GM18508 (cell line): ENCODE results near the gene UBL4B.
"Not testable (repeated sequence)": the region's sequence is repeated elsewhere in the genome, so short reads cannot be mapped to it uniquely, and the experiment has no call there.

ENCODE experiments used
- ATAC-seq: cut with Tn5 transposase; IDR thresholded peaks from one replicate; pipeline ENCODE4 v1.9.1; 2021; ENCODE audit warnings: moderate number of reproducible peaks; ENCODE audit not compliant: insufficient read depth, unreplicated experiment

Gene UBL4B

GRCh38 chr1:110112143-110112542 is at the start of gene UBL4B:
UBL4B (plus strand) TSS chr1:110112443; CDS start chr1:110112535, 92 bp downstream.
- no peak for ATAC-seq

GRCh38 chr1:110062612-110063011 is 49.6 kb upstream of the UBL4B start:
- ATAC-seq = no peak

GRCh38 chr1:110063781-110064180 is 48.5 kb upstream of the UBL4B start:
- ATAC-seq = no peak

- no peak for ATAC-seq
Measured at GRCh38 chr1:110064576-110065337, 47.5 kb upstream of the UBL4B start.

- ATAC-seq = no peak
Measured at GRCh38 chr1:110065841-110066240, 46.4 kb upstream of the UBL4B start.

GRCh38 chr1:110067479-110067892 is 44.8 kb upstream of the UBL4B start:
- no peak for ATAC-seq

GRCh38 chr1:110067893-110068645 is 44.2 kb upstream of the UBL4B start:
- no peak for ATAC-seq

- no peak for ATAC-seq
Measured at GRCh38 chr1:110068646-110069403, 43.4 kb upstream of the UBL4B start.

- no peak for ATAC-seq
Measured at GRCh38 chr1:110069404-110070281, 42.6 kb upstream of the UBL4B start.

GRCh38 chr1:110070282-110070669 is 42.0 kb upstream of the UBL4B start:
- no peak for ATAC-seq

- no peak for ATAC-seq
Measured at GRCh38 chr1:110070671-110071242, 41.5 kb upstream of the UBL4B start, which contains the start of gene ALX3. ALX3 (minus strand) TSS chr1:110070672; CDS start chr1:110070612, 60 bp downstream.

- no peak for ATAC-seq
Measured at GRCh38 chr1:110074166-110074565, 38.1 kb upstream of the UBL4B start.

- ATAC-seq = no peak
Measured at GRCh38 chr1:110076789-110077500, 35.3 kb upstream of the UBL4B start.

- not testable (repeated sequence) for ATAC-seq
Measured at GRCh38 chr1:110079995-110080394, 32.2 kb upstream of the UBL4B start.

GRCh38 chr1:110081061-110081460 is 31.2 kb upstream of the UBL4B start:
- ATAC-seq = no peak

- no peak for ATAC-seq
Measured at GRCh38 chr1:110082477-110082876, 29.8 kb upstream of the UBL4B start.

- no peak for ATAC-seq
Measured at GRCh38 chr1:110083061-110083865, 29.0 kb upstream of the UBL4B start.

- ATAC-seq = no peak
Measured at GRCh38 chr1:110083866-110084226, 28.4 kb upstream of the UBL4B start.
